Inflammatory macrophage (primary cell): ENCODE data around the gene OR52E2.
"Not testable (repeated sequence)": the region's sequence is repeated elsewhere in the genome, so short reads cannot be mapped to it uniquely, and the experiment has no call there.

ENCODE experiments used
- DNase-seq, 2 donors: peaks; one replicate each; pipeline ENCODE4 v3.0.0-alpha.2; 2020 to 2022
- total RNA-seq, 18 experiments: gene quantifications; one replicate each; lab custom pipeline; 2026; ENCODE audit warnings: mixed read lengths in 6 of 18, inconsistent platforms in 2 of 18; lab: John Stamatoyannopoulos, UW

Gene OR52E2
- 0 to 0.04 (median 0) reads per million in 18 experiments for total RNA-seq

GRCh38 chr11:5059391-5059790, at the start of gene OR52E2:
Gene OR52E2 (minus strand): TSS chr11:5059627. CDS start chr11:5059627, 0 bp downstream.
- DNase-seq = no peak

- DNase-seq = no peak
Observed at GRCh38 chr11:5107285-5107684, 47.9 kb upstream of the OR52E2 start.

GRCh38 chr11:5103066-5103465, 43.6 kb upstream of the OR52E2 start:
- DNase-seq = no peak

GRCh38 chr11:5102246-5102645, 42.8 kb upstream of the OR52E2 start:
- DNase-seq = no peak

- no peak for DNase-seq
Observed at GRCh38 chr11:5096011-5096410, 36.6 kb upstream of the OR52E2 start.

- DNase-seq = no peak
Observed at GRCh38 chr11:5092821-5093585, 33.6 kb upstream of the OR52E2 start.

GRCh38 chr11:5090668-5091067, 31.2 kb upstream of the OR52E2 start:
- DNase-seq = no peak

GRCh38 chr11:5088556-5088955, 29.1 kb upstream of the OR52E2 start:
- DNase-seq = no peak

- DNase-seq = no peak
Observed at GRCh38 chr11:5083602-5084001, 24.2 kb upstream of the OR52E2 start.

GRCh38 chr11:5081405-5081804, 22.0 kb upstream of the OR52E2 start:
- DNase-seq = no peak

- no peak for DNase-seq
Observed at GRCh38 chr11:5071799-5072198, 12.4 kb upstream of the OR52E2 start.

GRCh38 chr11:5069272-5069671, 9.8 kb upstream of the OR52E2 start, which contains the start of gene OR52E1:
Gene OR52E1 (plus strand): TSS chr11:5069572.
- DNase-seq = no peak

GRCh38 chr11:5065027-5065426, 5.6 kb upstream of the OR52E2 start:
- DNase-seq = no peak

- DNase-seq = not testable (repeated sequence)
Observed at GRCh38 chr11:5058679-5059078, 748 bp downstream of the OR52E2 start.

GRCh38 chr11:5046754-5047330, 12.6 kb downstream of the OR52E2 start:
- no peak for DNase-seq

- no peak for DNase-seq
Observed at GRCh38 chr11:5046226-5046625, 13.2 kb downstream of the OR52E2 start, which contains the start of gene OR52J3. Gene OR52J3 (plus strand): TSS chr11:5046526. CDS start chr11:5046526, 0 bp downstream.

- no peak for DNase-seq
Observed at GRCh38 chr11:5043380-5043779, 16.0 kb downstream of the OR52E2 start.

GRCh38 chr11:5042091-5042490, 17.3 kb downstream of the OR52E2 start:
- DNase-seq = no peak

GRCh38 chr11:5040876-5041275, 18.6 kb downstream of the OR52E2 start:
- DNase-seq = no peak

GRCh38 chr11:5038341-5038740, 21.1 kb downstream of the OR52E2 start:
- DNase-seq = no peak

GRCh38 chr11:5037926-5038325, 21.5 kb downstream of the OR52E2 start:
- no peak for DNase-seq

- no peak for DNase-seq
Observed at GRCh38 chr11:5036669-5037068, 22.8 kb downstream of the OR52E2 start.

GRCh38 chr11:5021996-5022395, 37.4 kb downstream of the OR52E2 start:
- DNase-seq = no peak

GRCh38 chr11:5013012-5013411, 46.4 kb downstream of the OR52E2 start:
- no peak for DNase-seq
